Hepatocyte (in vitro differentiated cells): ENCODE data around the gene TNPO3. TPM values are rescaled to one million over a fixed set of nuclear protein-coding genes. Genes with fewer than 3 reads are reported as not detected.

Experiments
- DNase-seq: peaks from one replicate; pipeline ENCODE4 v3.0.0-alpha.2; 2016; ENCODE audit warnings: low spot score
- H2AFZ ChIP-seq: fragments of 200-600 bp; sonication (generic); 2 replicates; pipeline ENCODE4 v1.6.0; 2016; ENCODE audit warnings: antibody characterized with exemption, mild to moderate bottlenecking
- H3K27ac ChIP-seq: fragments of 200-600 bp; sonication (generic); 2 replicates; pipeline ENCODE4 v1.5.1; 2016; ENCODE audit warnings: mild to moderate bottlenecking
- H3K27me3 ChIP-seq: fragments of 200-600 bp; sonication (generic); 2 replicates; pipeline ENCODE4 v1.6.1; 2016
- H3K36me3 ChIP-seq: fragments of 200-600 bp; sonication (generic); replicated peaks from 2 replicates; pipeline ENCODE4 v1.5.1; 2016; ENCODE audit warnings: low read depth; ENCODE audit not compliant: insufficient read depth
- H3K4me1 ChIP-seq: fragments of 200-600 bp; sonication (generic); 2 replicates; pipeline ENCODE4 v1.5.1; 2016; ENCODE audit warnings: mild to moderate bottlenecking, moderate library complexity; ENCODE audit not compliant: insufficient read depth
- H3K4me2 ChIP-seq: fragments of 200-600 bp; sonication (generic); 2 replicates; pipeline ENCODE4 v1.6.0; 2016
- H3K4me3 ChIP-seq: fragments of 200-600 bp; sonication (generic); 2 replicates; pipeline ENCODE4 v1.5.1; 2016; ENCODE audit warnings: mild to moderate bottlenecking
- H3K79me2 ChIP-seq: fragments of 200-600 bp; sonication (generic); 2 replicates; pipeline ENCODE4 v1.6.0; 2017; ENCODE audit warnings: mild to moderate bottlenecking
- H3K9me2 ChIP-seq: fragments of 200-600 bp; sonication (generic); replicated peaks from 2 replicates; pipeline ENCODE4 v1.6.0; 2017; ENCODE audit warnings: mild to moderate bottlenecking; ENCODE audit not compliant: insufficient read depth
- H3K9me3 ChIP-seq: fragments of 200-600 bp; sonication (generic); 2 replicates; pipeline ENCODE4 v1.5.1; 2016; ENCODE audit warnings: low read depth, mild to moderate bottlenecking
- H4K20me1 ChIP-seq: fragments of 200-600 bp; sonication (generic); 2 replicates; pipeline ENCODE4 v1.6.0; 2016; ENCODE audit warnings: mild to moderate bottlenecking; ENCODE audit not compliant: insufficient read depth, poor library complexity, severe bottlenecking
- CTCF ChIP-seq: fragments of 200-600 bp; sonication (generic); IDR thresholded peaks from 2 replicates; pipeline ENCODE4 v1.5.1; 2016; ENCODE audit warnings: antibody characterized with exemption, mild to moderate bottlenecking; ENCODE audit not compliant: poor library complexity
- EZH2 ChIP-seq: fragments of 200-600 bp; sonication (generic); IDR thresholded peaks from 2 replicates; pipeline ENCODE4 v1.6.1; 2016; ENCODE audit warnings: antibody characterized with exemption, mild to moderate bottlenecking, borderline replicate concordance
- EZH2phosphoT487 ChIP-seq: fragments of 200-600 bp; sonication (generic); IDR thresholded peaks from one replicate; pipeline ENCODE4 v1.6.1; 2018; ENCODE audit warnings: antibody characterized with exemption, mild to moderate bottlenecking, low read depth, moderate library complexity; ENCODE audit not compliant: unreplicated experiment, severe bottlenecking
- WGBS: methylation state at CpG from one replicate; pipeline ENCODE4 v1.1.6; 2016; ENCODE audit warnings: low lambda C conversion rate; ENCODE audit errors: missing lambda C conversion rate; 5-methylcytosine and 5-hydroxymethylcytosine counted together
- polyA plus RNA-seq: library from polyadenylated mRNA; unstranded; fragments of >200 nt; fragmentation: Nextera tagmentation; extraction: Ambion mirVana; gene quantifications from 2 replicates; pipeline ENCODE4 v1.2.1, GENCODE V29; 2016
- total RNA-seq: library from RNA; depleted of rRNA; stranded (reverse); fragments of >200 nt; gene quantifications from 2 replicates; pipeline ENCODE4 v1.2.3, GENCODE V29; 2014

TNPO3 gene
- total and polyA plus RNA-seq, 2 experiments from 2014 or later: 19.9 to 35.4 TPM

GRCh38 chr7:128928882-128929788, 125.8 kb downstream of the TNPO3 start:
- no peak overlapping the region for H3K4me2 ChIP-seq
- no peak overlapping the region for H3K27ac ChIP-seq
- no peaks in the 10 kb centered on the region for H3K9me2 ChIP-seq
- H2AFZ ChIP-seq: no peak overlapping the region
- no peak for TF ChIP-seq CTCF
- no peak for TF ChIP-seq EZH2phosphoT487
- TF ChIP-seq EZH2: no peak
- peaks cover 2% of the 10 kb centered on the region for H3K27me3 ChIP-seq
- no peak overlapping the region for H3K4me3 ChIP-seq
- no peak for DNase-seq
- no peaks in the 10 kb centered on the region for H4K20me1 ChIP-seq
- 81% methylated on average over 12 of the region's 14 CpGs for WGBS
- H3K79me2 ChIP-seq: no peaks in the 10 kb centered on the region
- no peaks in the 10 kb centered on the region for H3K9me3 ChIP-seq
- no peaks in the 10 kb centered on the region for H3K4me1 ChIP-seq
- H3K36me3 ChIP-seq: no peaks in the 10 kb centered on the region

GRCh38 chr7:128928159-128928813, 126.6 kb downstream of the TNPO3 start:
- TF ChIP-seq EZH2phosphoT487: no peak
- no peak for TF ChIP-seq EZH2
- no peak for TF ChIP-seq CTCF
- H3K4me2 ChIP-seq: no peak overlapping the region
- no peak overlapping the region for H3K27ac ChIP-seq
- H3K36me3 ChIP-seq: no peaks in the 10 kb centered on the region
- no peaks in the 10 kb centered on the region for H4K20me1 ChIP-seq
- H3K4me1 ChIP-seq: no peaks in the 10 kb centered on the region
- no peaks in the 10 kb centered on the region for H3K79me2 ChIP-seq
- H2AFZ ChIP-seq: no peak overlapping the region
- H3K9me3 ChIP-seq: no peaks in the 10 kb centered on the region
- no peaks in the 10 kb centered on the region for H3K9me2 ChIP-seq
- H3K4me3 ChIP-seq: no peak overlapping the region
- WGBS: 94% methylated on average over 8 of the region's 8 CpGs
- peaks cover 3% of the 10 kb centered on the region for H3K27me3 ChIP-seq
- DNase-seq: no peak

- H3K4me2 ChIP-seq: no peak overlapping the region
- DNase-seq: no peak
- H3K27ac ChIP-seq: no peak overlapping the region
- H3K9me3 ChIP-seq: no peaks in the 10 kb centered on the region
- no peak overlapping the region for H3K4me3 ChIP-seq
- H2AFZ ChIP-seq: no peak overlapping the region
- no peaks in the 10 kb centered on the region for H3K9me2 ChIP-seq
- no peaks in the 10 kb centered on the region for H3K4me1 ChIP-seq
- no peak for TF ChIP-seq CTCF
- TF ChIP-seq EZH2: no peak
- TF ChIP-seq EZH2phosphoT487: no peak
- peaks cover 24% of the 10 kb centered on the region for H3K27me3 ChIP-seq
- H3K36me3 ChIP-seq: no peaks in the 10 kb centered on the region
- H3K79me2 ChIP-seq: no peaks in the 10 kb centered on the region
- 75% methylated on average over 8 of the region's 8 CpGs for WGBS
- no peaks in the 10 kb centered on the region for H4K20me1 ChIP-seq
These were observed 130.0 kb downstream of the TNPO3 start for GRCh38 chr7:128924707-128925588.
